CD14-positive monocyte (primary cell): ENCODE measurements around the gene DKKL1. TPM values are rescaled to one million over a fixed set of nuclear protein-coding genes. Genes with fewer than 3 reads are reported as not detected.

Experiments used
- DNase-seq, 3 donors: peaks; one replicate each; pipeline ENCODE4 v3.0.0-alpha.2; 2011 to 2022
- H2AFZ ChIP-seq: 2 replicates; pipeline ENCODE4 v1.6.0; 2012; ENCODE audit warnings: mild to moderate bottlenecking, low read depth, low read length, inconsistent platforms; ENCODE audit not compliant: insufficient read depth, poor library complexity, severe bottlenecking
- H3K27ac ChIP-seq, 2 donors: 1 replicate in 1 of 2; 2 replicates in 1 of 2; pipeline ENCODE4 v1.5.1; 2012 to 2013; ENCODE audit warnings: low read length in 2 of 2, control low read depth in 1 of 2, inconsistent platforms in 1 of 2, low read depth in 1 of 2, mild to moderate bottlenecking in 1 of 2
- H3K27me3 ChIP-seq, 2 donors: one replicate each; pipeline versions ENCODE4 v1.6.0 to v1.6.1; 2011 to 2013; ENCODE audit warnings: low read length in 2 of 2; ENCODE audit not compliant: control insufficient read depth in 2 of 2, insufficient read depth in 2 of 2
- H3K36me3 ChIP-seq, 2 donors: replicated peaks in 1 of 2; 1 replicate in 1 of 2; 2 replicates in 1 of 2; pipeline versions ENCODE4 v1.5.1 to v1.6.1; 2012 to 2013; ENCODE audit warnings: low read length in 2 of 2, control low read depth in 1 of 2, inconsistent platforms in 1 of 2, mild to moderate bottlenecking in 1 of 2; ENCODE audit not compliant: insufficient read depth in 2 of 2, control insufficient read depth in 1 of 2
- H3K4me1 ChIP-seq, 2 donors: 1 replicate in 1 of 2; 2 replicates in 1 of 2; pipeline versions ENCODE4 v1.5.1 to v1.6.1; 2012 to 2013; ENCODE audit warnings: low read length in 2 of 2, control low read depth in 1 of 2, inconsistent platforms in 1 of 2, mild to moderate bottlenecking in 1 of 2, moderate library complexity in 1 of 2; ENCODE audit not compliant: insufficient read depth in 2 of 2, control insufficient read depth in 1 of 2
- H3K4me2 ChIP-seq: replicated peaks from 2 replicates; pipeline ENCODE3; 2012; ENCODE audit warnings: low read length, moderate library complexity, mild to moderate bottlenecking; ENCODE audit not compliant: poor library complexity, severe bottlenecking; ENCODE audit errors: extremely low read depth
- H3K4me3 ChIP-seq, 3 experiments: fragments of 200-600 bp in 1 of 3; sonication (generic) in 1 of 3; replicated peaks in 1 of 3; 1 replicate in 2 of 3; 2 replicates in 1 of 3; pipeline ENCODE4 v1.5.1; 2011 to 2013; ENCODE audit warnings: low read length in 3 of 3, mild to moderate bottlenecking in 3 of 3, control low read depth in 2 of 3, low read depth in 2 of 3, inconsistent platforms in 1 of 3, moderate library complexity in 1 of 3
- H3K79me2 ChIP-seq: 2 replicates; pipeline ENCODE4 v1.6.0; 2012; ENCODE audit warnings: mild to moderate bottlenecking, control low read depth, inconsistent platforms, low read length, moderate library complexity; ENCODE audit not compliant: insufficient read depth
- H3K9ac ChIP-seq: 2 replicates; pipeline ENCODE4 v1.6.0; 2017; ENCODE audit warnings: low read length, mild to moderate bottlenecking; ENCODE audit not compliant: insufficient read depth, poor library complexity, severe bottlenecking
- H3K9me3 ChIP-seq, 2 donors: replicated peaks in 1 of 2; 1 replicate in 1 of 2; 2 replicates in 1 of 2; pipeline versions ENCODE4 v1.5.1 to v1.6.1; 2012 to 2013; ENCODE audit warnings: low read length in 2 of 2, control low read depth in 1 of 2; ENCODE audit not compliant: control insufficient read depth in 1 of 2, insufficient read depth in 1 of 2
- H4K20me1 ChIP-seq: 2 replicates; pipeline ENCODE4 v1.6.0; 2012; ENCODE audit warnings: mild to moderate bottlenecking, low read length, control low read depth, moderate library complexity; ENCODE audit not compliant: insufficient read depth
- H3K27ac Mint-ChIP-seq, 7 donors: one replicate each; pipeline ENCODE4 v1.8.0; 2020; ENCODE audit warnings: mild to moderate bottlenecking in 7 of 7, mixed read lengths in 7 of 7, moderate library complexity in 6 of 7, inconsistent platforms in 2 of 7
- H3K27me3 Mint-ChIP-seq, 3 donors: one replicate each; pipeline ENCODE4 v1.8.0; 2021 to 2022; ENCODE audit warnings: low read depth in 3 of 3, mild to moderate bottlenecking in 3 of 3, mixed read lengths in 3 of 3, moderate library complexity in 3 of 3, inconsistent platforms in 1 of 3
- H3K36me3 Mint-ChIP-seq, 2 donors: one replicate each; pipeline ENCODE4 v1.8.0; 2020; ENCODE audit warnings: mixed read lengths in 2 of 2, inconsistent platforms in 1 of 2, mild to moderate bottlenecking in 1 of 2
- H3K4me1 Mint-ChIP-seq: one replicate; pipeline ENCODE4 v1.8.0; 2020; ENCODE audit warnings: mild to moderate bottlenecking, mixed read lengths
- H3K4me3 Mint-ChIP-seq, 2 donors: one replicate each; pipeline ENCODE4 v1.8.0; 2020; ENCODE audit warnings: mild to moderate bottlenecking in 2 of 2, mixed read lengths in 2 of 2, moderate library complexity in 1 of 2
- H3K9me3 Mint-ChIP-seq, 7 donors: one replicate each; pipeline ENCODE4 v1.8.0; 2020 to 2022; ENCODE audit warnings: mixed read lengths in 7 of 7, mild to moderate bottlenecking in 6 of 7, moderate library complexity in 6 of 7, inconsistent platforms in 2 of 7
- CTCF ChIP-seq: fragments of 200-600 bp; IDR thresholded peaks from one replicate; pipeline ENCODE4 v1.8.0; 2022; ENCODE audit warnings: antibody characterized with exemption, mild to moderate bottlenecking
- WGBS: methylation state at CpG from one replicate; pipeline ENCODE4 v1.1.5; 2013; ENCODE audit warnings: missing lambda C conversion rate; ENCODE audit not compliant: insufficient coverage; 5-methylcytosine and 5-hydroxymethylcytosine counted together
- intact Hi-C, 2 donors: fragments of 100-400 bp; cut with micrococcal nuclease; formaldehyde crosslinking; loops; one replicate each; pipeline versions ENCODE4 v1.15.0 to v1.15.1; 2023
- polyA plus RNA-seq, 3 donors: library from polyadenylated mRNA; depleted of rRNA in 1 of 3; unstranded in 2 of 3; stranded (reverse) in 1 of 3; fragments of 300-500 nt in 2 of 3; fragments of >200 nt in 1 of 3; fragmentation: Illumina TruSeq in 2 of 3; gene quantifications; 1 replicate in 2 of 3; 2 replicates in 1 of 3; pipeline ENCODE4 v1.2.3, GENCODE V29; 2012 to 2021

The DKKL1 gene
- polyA plus RNA-seq, 3 donors = not detected

- Histone ChIP-seq H2AFZ (no peak overlapping the region), H3K4me3 (no peak overlapping the region), H3K4me1 (peaks cover 3 to 5% of the 10 kb centered on the region in 2 donors), H4K20me1 (no peaks in the 10 kb centered on the region), H3K27ac (no peak overlapping the region), H3K27me3 (peaks cover 0 to 3% of the 10 kb centered on the region in 2 donors), H3K4me2 (no peak overlapping the region), H3K9me3 (peaks cover 0 to 8% of the 10 kb centered on the region in 2 donors), H3K9ac (no peak overlapping the region), H3K36me3 (no peaks in the 10 kb centered on the region), H3K79me2 (no peaks in the 10 kb centered on the region)
- Mint-ChIP-seq H3K9me3 (peaks cover 7 to 19% (median 10%) of the 10 kb centered on the region in 7 donors), H3K4me1 (peaks cover 8% of the 10 kb centered on the region), H3K36me3 (no peaks in the 10 kb centered on the region), H3K27ac (no peak overlapping the region), H3K4me3 (no peak overlapping the region), H3K27me3 (peaks cover 12 to 18% (median 17%) of the 10 kb centered on the region in 3 donors)
- WGBS = no CpG with 5 or more reads among the region's 1 CpG
- intact Hi-C loops = no loop called here
- DNase-seq = no peak
- TF ChIP-seq CTCF = no peak
Measured at GRCh38 chr19:49383599-49383998, 19.9 kb downstream of the DKKL1 start.

- no peaks in the 10 kb centered on the region for H3K9me3 ChIP-seq
- H3K27me3 ChIP-seq = no peaks in the 10 kb centered on the region
- no peaks in the 10 kb centered on the region for H3K36me3 Mint-ChIP-seq
- H3K27ac ChIP-seq = no peak within 1 kb of the TSS
- intact Hi-C loops = no loop called here
- H2AFZ ChIP-seq = peak within 1 kb of the TSS; percentile 53
- H3K4me2 ChIP-seq = peak within 1 kb of the TSS; percentile 54
- peaks cover 3 to 5% of the 10 kb centered on the region in 2 donors for H3K4me1 ChIP-seq
- H3K4me3 ChIP-seq = peak within 1 kb of the TSS in 2 of 3 experiments; percentile 42 to 51
- no peaks in the 10 kb centered on the region for H3K79me2 ChIP-seq
- WGBS = 19% methylated on average over 32 of the region's 40 CpGs
- peaks cover 8 to 23% (median 19%) of the 10 kb centered on the region in 3 donors for H3K27me3 Mint-ChIP-seq
- peaks cover 0 to 7% (median 4%) of the 10 kb centered on the region in 7 donors for H3K9me3 Mint-ChIP-seq
- H4K20me1 ChIP-seq = no peaks in the 10 kb centered on the region
- no peaks in the 10 kb centered on the region for H3K36me3 ChIP-seq
- H3K4me1 Mint-ChIP-seq = peaks cover 13% of the 10 kb centered on the region
- no peak for TF ChIP-seq CTCF
- H3K4me3 Mint-ChIP-seq = peak within 1 kb of the TSS; percentile 59 to 67
- no peak within 1 kb of the TSS for H3K9ac ChIP-seq
- H3K27ac Mint-ChIP-seq = peak within 1 kb of the TSS in 4 of 7 donors; percentile 30 to 75 (median 50)
- DNase-seq = peak; percentile 78 to 84 (median 82)
Measured at GRCh38 chr19:49387936-49388372, 24.3 kb downstream of the DKKL1 start, which contains the start of gene KASH5. KASH5 (plus strand) TSS chr19:49388249; CDS start chr19:49390884, 2,635 bp downstream.
